ENCODE data around the gene CTNNB1.

Gene CTNNB1

DNA sequence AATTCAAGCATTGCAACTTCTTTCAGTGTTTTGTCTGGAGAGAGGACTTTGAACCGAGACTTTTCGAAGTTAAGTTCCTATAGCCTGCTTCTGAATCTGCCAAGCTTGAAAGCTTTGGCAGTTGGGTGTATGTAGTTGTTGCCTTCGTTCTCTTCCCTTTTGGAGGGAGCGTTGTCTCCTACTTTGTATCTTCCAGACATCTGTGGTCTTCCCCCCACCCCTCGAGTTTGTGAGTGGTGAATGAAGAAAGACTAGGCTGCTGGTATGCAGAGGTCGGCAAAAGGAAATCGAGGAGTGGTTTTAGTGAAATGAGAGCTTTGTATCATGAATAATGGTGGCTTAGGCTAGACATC, 1.3 kb downstream of the CTNNB1 start:
- CTCF ChIA-PET = interaction anchor here (1.0 to 1.5 kb wide), 2 partner anchors 618 to 621 kb away, joined by 3 to 4 read pairs; no protein-coding TSS in a partner anchor
- H3K4me3 ChIP-seq (ENCODE audit: low read depth, low read length) = peak overlapping the region; percentile 93
- TF ChIP-seq, protein P1, sequence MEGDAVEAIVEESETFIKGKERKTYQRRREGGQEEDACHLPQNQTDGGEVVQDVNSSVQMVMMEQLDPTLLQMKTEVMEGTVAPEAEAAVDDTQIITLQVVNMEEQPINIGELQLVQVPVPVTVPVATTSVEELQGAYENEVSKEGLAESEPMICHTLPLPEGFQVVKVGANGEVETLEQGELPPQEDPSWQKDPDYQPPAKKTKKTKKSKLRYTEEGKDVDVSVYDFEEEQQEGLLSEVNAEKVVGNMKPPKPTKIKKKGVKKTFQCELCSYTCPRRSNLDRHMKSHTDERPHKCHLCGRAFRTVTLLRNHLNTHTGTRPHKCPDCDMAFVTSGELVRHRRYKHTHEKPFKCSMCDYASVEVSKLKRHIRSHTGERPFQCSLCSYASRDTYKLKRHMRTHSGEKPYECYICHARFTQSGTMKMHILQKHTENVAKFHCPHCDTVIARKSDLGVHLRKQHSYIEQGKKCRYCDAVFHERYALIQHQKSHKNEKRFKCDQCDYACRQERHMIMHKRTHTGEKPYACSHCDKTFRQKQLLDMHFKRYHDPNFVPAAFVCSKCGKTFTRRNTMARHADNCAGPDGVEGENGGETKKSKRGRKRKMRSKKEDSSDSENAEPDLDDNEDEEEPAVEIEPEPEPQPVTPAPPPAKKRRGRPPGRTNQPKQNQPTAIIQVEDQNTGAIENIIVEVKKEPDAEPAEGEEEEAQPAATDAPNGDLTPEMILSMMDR (IDR thresholded peaks at IDR 0.05; ENCODE audit: insufficient read depth, low read length, missing control alignments) = no peak
- POLR2A ChIA-PET = interaction anchor here (1.0 to 1.7 kb wide), 3 partner anchors 23 to 479 kb away, joined by 3 to 13 read pairs (median 3); no protein-coding TSS in a partner anchor
- no peak for DNase-seq (ENCODE audit: low read depth, low spot score)

DNA sequence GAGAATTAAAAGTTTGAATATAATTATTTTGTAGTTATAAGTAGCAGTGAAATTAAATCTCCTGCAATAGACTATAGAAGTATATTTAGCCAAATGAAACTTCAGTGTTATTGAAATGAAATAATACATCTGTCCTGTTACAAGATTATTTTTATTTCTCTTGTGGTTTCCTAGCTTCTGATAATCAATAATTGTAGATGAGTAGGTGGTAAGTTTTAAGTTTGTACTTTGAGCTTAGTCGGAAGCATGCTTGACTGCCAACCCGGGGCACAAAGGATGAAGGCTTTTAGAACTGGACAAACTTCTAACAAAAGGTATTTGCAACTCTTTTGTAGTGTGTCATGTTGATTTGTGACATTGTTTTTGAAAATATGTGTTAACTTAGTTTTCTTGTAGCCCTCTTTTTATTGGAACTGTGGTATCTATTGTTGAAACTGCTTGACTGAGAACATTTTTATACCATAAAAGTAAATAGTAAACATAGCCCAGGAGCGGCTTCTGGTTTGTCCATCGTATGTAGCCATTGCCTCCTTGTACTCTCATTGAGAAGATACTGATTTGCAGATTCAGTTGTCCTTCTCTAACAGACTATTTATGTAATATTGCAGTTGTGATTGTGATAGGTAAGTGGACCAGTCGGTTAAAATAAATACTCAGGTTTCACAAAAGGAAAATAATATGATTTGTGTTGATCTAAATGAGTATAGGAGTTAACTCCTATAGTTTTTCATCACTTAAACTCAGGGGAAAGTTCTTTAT, 2.9 kb downstream of the CTNNB1 start:
- ChIA-PET CTCF (interaction anchor here (0.6 to 1.5 kb wide), 8 partner anchors 11 to 683 kb away, joined by 3 to 4 read pairs (median 4); no protein-coding TSS in a partner anchor), POLR2A (interaction anchor here (0.6 kb wide), 1 partner anchor 229 kb away, joined by 4 read pairs; no protein-coding TSS in a partner anchor)
- no peak for DNase-seq (ENCODE audit: low read depth, low spot score)
- peak overlapping the region; percentile 20 for H3K4me3 ChIP-seq (ENCODE audit: low read depth, low read length)
- TF ChIP-seq, protein P1 (IDR thresholded peaks at IDR 0.05; ENCODE audit: insufficient read depth, low read length, missing control alignments) = no peak

DNA sequence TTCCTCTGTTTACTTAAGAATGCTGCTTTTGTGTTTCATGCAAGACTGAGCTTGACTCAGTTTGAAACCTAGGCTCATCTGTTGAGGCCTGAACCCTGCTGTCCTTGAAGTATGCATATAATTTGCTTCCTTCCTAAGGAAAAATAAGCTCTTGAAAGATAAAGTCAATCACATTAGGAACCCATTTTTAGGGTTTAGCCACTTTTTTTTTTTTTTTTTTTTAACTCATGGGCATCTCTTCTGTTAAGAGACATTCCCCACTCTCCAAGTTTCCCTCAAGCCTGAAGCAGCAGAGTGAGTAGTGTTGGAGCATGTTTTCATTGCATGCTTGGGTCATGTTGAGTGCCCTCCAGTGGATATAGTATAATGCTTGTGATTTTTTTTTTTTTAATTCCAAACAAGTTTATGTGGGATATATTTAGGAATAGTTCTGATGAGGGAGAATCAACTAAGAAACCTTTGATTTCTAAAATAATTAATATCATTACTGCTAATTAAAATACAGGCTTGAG, 3.6 kb downstream of the CTNNB1 start:
- ChIA-PET POLR2A (interaction anchor here (0.6 kb wide), 1 partner anchor 228 kb away, joined by 4 read pairs; no protein-coding TSS in a partner anchor), CTCF (interaction anchor here (0.6 to 2.8 kb wide), 8 partner anchors 11 to 875 kb away, joined by 3 to 10 read pairs (median 4); no protein-coding TSS in a partner anchor)
- TF ChIP-seq, protein P1 (IDR thresholded peaks at IDR 0.05; ENCODE audit: insufficient read depth, low read length, missing control alignments) = peak; percentile 22
- DNase-seq (ENCODE audit: low read depth, low spot score) = peak; percentile 7
- H3K4me3 ChIP-seq (ENCODE audit: low read depth, low read length) = no peak overlapping the region

DNA sequence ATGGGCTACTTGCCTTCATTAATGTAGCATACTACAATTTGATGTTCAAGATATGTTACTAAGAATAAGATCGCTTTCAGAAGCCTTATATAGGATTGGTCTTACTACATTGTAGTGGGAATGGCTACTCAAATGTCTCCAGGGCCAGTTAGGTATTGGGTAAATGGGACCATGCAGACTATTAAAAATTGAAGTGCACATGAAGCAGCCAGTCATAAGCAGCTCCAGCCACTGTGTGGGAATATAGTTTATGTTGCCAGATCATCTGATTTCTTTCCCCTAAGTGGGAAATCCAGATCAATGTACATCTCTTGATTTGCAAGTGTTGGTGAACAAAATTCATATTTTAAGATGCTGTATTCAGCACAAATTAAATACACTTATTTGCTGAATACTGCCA, 5.1 kb downstream of the CTNNB1 start:
- POLR2A ChIA-PET = no interaction called here
- CTCF ChIA-PET = interaction anchor here (1.0 to 2.8 kb wide), 3 partner anchors 10 to 620 kb away, joined by 3 to 10 read pairs (median 6); no protein-coding TSS in a partner anchor

DNA sequence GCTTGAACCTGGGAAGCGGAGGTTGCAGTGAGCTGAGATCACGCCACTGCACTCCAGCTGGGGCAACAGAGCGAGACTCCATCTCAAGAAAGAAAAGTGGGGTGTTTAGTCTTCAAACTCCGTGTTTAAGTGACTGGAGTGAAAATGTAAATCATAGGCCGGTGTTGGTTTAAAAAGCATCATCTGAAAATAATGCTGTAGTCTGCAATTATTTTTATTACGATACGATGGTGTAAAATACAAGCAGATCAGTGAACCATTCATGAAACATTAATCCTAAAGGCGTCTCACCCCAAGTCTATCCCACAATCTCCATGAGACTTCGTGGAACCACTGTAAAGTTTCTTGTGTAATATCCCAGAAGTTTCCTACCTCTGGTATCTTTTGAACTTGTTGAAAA, 6.3 kb downstream of the CTNNB1 start:
- CTCF ChIA-PET = interaction anchor here (2.2 to 2.8 kb wide), 2 partner anchors 8 to 621 kb away, joined by 6 to 10 read pairs; no protein-coding TSS in a partner anchor

More for the DNA sequence above, 5.1 kb downstream of the CTNNB1 start:
- DNase-seq (ENCODE audit: low read depth, low spot score) = no peak
- H3K4me3 ChIP-seq (ENCODE audit: low read depth, low read length) = no peak overlapping the region
- TF ChIP-seq, protein P1 (IDR thresholded peaks at IDR 0.05; ENCODE audit: insufficient read depth, low read length, missing control alignments) = no peak

More for the DNA sequence above, 6.3 kb downstream of the CTNNB1 start:
- H3K4me3 ChIP-seq (ENCODE audit: low read depth, low read length) = no peak overlapping the region
- DNase-seq (ENCODE audit: low read depth, low spot score) = no peak
- POLR2A ChIA-PET = no interaction called here
- TF ChIP-seq, protein P1 (IDR thresholded peaks at IDR 0.05; ENCODE audit: insufficient read depth, low read length, missing control alignments) = no peak
